H1 (cell line): ENCODE measurements around the gene MITF. TPM values are rescaled to one million over a fixed set of nuclear protein-coding genes. Genes with fewer than 3 reads are reported as not detected.

ENCODE experiments used
- CTCF ChIP-seq, 3 experiments: IDR thresholded peaks; 1 replicate in 2 of 3; 2 replicates in 1 of 3; pipeline versions ENCODE4 v1.5.1 to v1.6.1; 2011; ENCODE audit warnings: low read length in 3 of 3, mild to moderate bottlenecking in 3 of 3, inconsistent platforms in 2 of 3, low read depth in 1 of 3, moderate library complexity in 1 of 3; ENCODE audit not compliant: insufficient read depth in 1 of 3; ENCODE audit errors: control extremely low read depth in 1 of 3
- KDM5A ChIP-seq: fragments of 200-600 bp; IDR thresholded peaks from 2 replicates; pipeline ENCODE4 v1.7.1; 2012; ENCODE audit warnings: mild to moderate bottlenecking, low read length, inconsistent platforms, mixed read lengths
- POU5F1 ChIP-seq: IDR thresholded peaks from 2 replicates; pipeline ENCODE4 v1.6.1; 2011; ENCODE audit warnings: low read depth, mild to moderate bottlenecking, low read length, moderate library complexity
- polyA plus RNA-seq, 7 experiments: library from polyadenylated mRNA; depleted of rRNA in 3 of 7; stranded (reverse) in 5 of 7; unstranded in 2 of 7; fragments of >200 nt in 5 of 7; fragments of 200-250 nt in 2 of 7; gene quantifications; 1 replicate in 5 of 7; 2 replicates in 1 of 7; 4 replicates in 1 of 7; pipeline versions ENCODE4 v1.2.1 to v1.2.3, GENCODE V29; 2011 to 2013; ENCODE audit warnings: missing spikeins in 2 of 7, mixed read lengths in 2 of 7
- total RNA-seq: library from RNA; stranded (reverse); fragmentation: NEBNext Ultra II Directional; extraction: Animal tissue kit (Norgen Biotek cat#: 25700); gene quantifications from 2 replicates; pipeline ENCODE4 v1.2.1, GENCODE V29; 2021

The MITF gene
- total and polyA plus RNA-seq, 2 of the 8 experiments (the other 6 are each of a cell fraction or from before 2014, with no cell fraction given), result 0.53 to 1.4 TPM

GRCh38 chr3:69963643-69964042 is 224.4 kb downstream of the MITF start (continued):
- TF ChIP-seq CTCF (IDR thresholded peaks at IDR 0.05; ENCODE audit: control extremely low read depth in 1 of 3, insufficient read depth in 1 of 3, low read depth in 1 of 3, low read length in 3 of 3) (no peak), POU5F1 (no peak), KDM5A (no peak)
- TF ChIP-seq, all 59 proteins: peak for 0
